Activated T-helper 2 cell treated with anti-CD3 and anti-CD28 coated beads, Interferon-gamma antibody, Interleukin-2, Interleukin-4, amounts not matched to agents 10 μg/mL and 5 μg/mL and 100 μg/mL, durations not matched to agents 14 hours and 24 hours and 36 hours (primary cell): Measurements from ENCODE around the gene HMGB4. TPM values are rescaled to one million over a fixed set of nuclear protein-coding genes. Genes with fewer than 3 reads are reported as not detected.

Experiments
- DNase-seq: peaks from one replicate; pipeline ENCODE4 v3.0.0; 2021; ENCODE audit warnings: low spot score
- H3K27ac Mint-ChIP-seq: one replicate; pipeline ENCODE4 v1.8.0; 2021; ENCODE audit warnings: mixed read lengths
- H3K27me3 Mint-ChIP-seq: one replicate; pipeline ENCODE4 v1.8.0; 2021; ENCODE audit warnings: low read depth, mixed read lengths
- H3K36me3 Mint-ChIP-seq: one replicate; pipeline ENCODE4 v1.8.0; 2021; ENCODE audit warnings: low read depth, mixed read lengths
- H3K4me1 Mint-ChIP-seq: one replicate; pipeline ENCODE4 v1.8.0; 2021; ENCODE audit warnings: low read depth, mixed read lengths
- H3K4me3 Mint-ChIP-seq: one replicate; pipeline ENCODE4 v1.8.0; 2021; ENCODE audit warnings: low read depth, mild to moderate bottlenecking, moderate library complexity, mixed read lengths
- H3K9me3 Mint-ChIP-seq: one replicate; pipeline ENCODE4 v1.8.0; 2021; ENCODE audit warnings: mixed read lengths
- intact Hi-C: fragments of 100-400 bp; cut with micrococcal nuclease; formaldehyde crosslinking; loops from one replicate; pipeline ENCODE4 v1.15.1; 2023
- total RNA-seq: library from RNA; stranded (reverse); gene quantifications from 2 replicates; pipeline ENCODE4 v1.2.3, GENCODE V29; 2022

Gene HMGB4
- total RNA-seq, 1 donor from 2014 or later = not detected

- no peak overlapping the region for H3K27ac Mint-ChIP-seq
Observed at GRCh38 chr1:33886496-33886895, 22.6 kb downstream of the HMGB4 start.

GRCh38 chr1:33893147-33893830 is 29.4 kb downstream of the HMGB4 start:
- intact Hi-C loops = no loop called here
- no peaks in the 10 kb centered on the region for H3K36me3 Mint-ChIP-seq
- peaks cover 2% of the 10 kb centered on the region for H3K27me3 Mint-ChIP-seq
- no peak overlapping the region for H3K27ac Mint-ChIP-seq
- H3K9me3 Mint-ChIP-seq = no peaks in the 10 kb centered on the region
- DNase-seq = no peak
- no peaks in the 10 kb centered on the region for H3K4me1 Mint-ChIP-seq
- no peak overlapping the region for H3K4me3 Mint-ChIP-seq

More at GRCh38 chr1:33886496-33886895, 22.6 kb downstream of the HMGB4 start:
- Mint-ChIP-seq H3K4me1 (no peaks in the 10 kb centered on the region), H3K9me3 (no peaks in the 10 kb centered on the region), H3K36me3 (no peaks in the 10 kb centered on the region), H3K27me3 (peaks cover 5% of the 10 kb centered on the region), H3K4me3 (no peak overlapping the region)
- intact Hi-C loops = no loop called here
- DNase-seq = no peak

GRCh38 chr1:33895396-33895795 is 31.5 kb downstream of the HMGB4 start:
- Mint-ChIP-seq H3K27ac (no peak overlapping the region), H3K4me3 (no peak overlapping the region), H3K4me1 (no peaks in the 10 kb centered on the region), H3K27me3 (peaks cover 2% of the 10 kb centered on the region), H3K36me3 (no peaks in the 10 kb centered on the region), H3K9me3 (no peaks in the 10 kb centered on the region)
- DNase-seq = no peak
- intact Hi-C loops = no loop called here

- DNase-seq = no peak
- H3K27ac Mint-ChIP-seq = no peak overlapping the region
- intact Hi-C loops = no loop called here
- no peaks in the 10 kb centered on the region for H3K36me3 Mint-ChIP-seq
- no peaks in the 10 kb centered on the region for H3K4me1 Mint-ChIP-seq
- H3K4me3 Mint-ChIP-seq = no peak overlapping the region
- peaks cover 2% of the 10 kb centered on the region for H3K27me3 Mint-ChIP-seq
- no peaks in the 10 kb centered on the region for H3K9me3 Mint-ChIP-seq
Observed at GRCh38 chr1:33895976-33896375, 32.1 kb downstream of the HMGB4 start.

GRCh38 chr1:33897092-33897725 is 33.3 kb downstream of the HMGB4 start:
- peaks cover 2% of the 10 kb centered on the region for H3K27me3 Mint-ChIP-seq
- no peak overlapping the region for H3K4me3 Mint-ChIP-seq
- H3K36me3 Mint-ChIP-seq = no peaks in the 10 kb centered on the region
- H3K4me1 Mint-ChIP-seq = no peaks in the 10 kb centered on the region
- H3K27ac Mint-ChIP-seq = no peak overlapping the region
- H3K9me3 Mint-ChIP-seq = no peaks in the 10 kb centered on the region
- intact Hi-C loops = no loop called here
- no peak for DNase-seq

GRCh38 chr1:33898406-33898805 is 34.5 kb downstream of the HMGB4 start:
- H3K4me3 Mint-ChIP-seq = no peak overlapping the region
- no peaks in the 10 kb centered on the region for H3K36me3 Mint-ChIP-seq
- no peak overlapping the region for H3K27ac Mint-ChIP-seq

GRCh38 chr1:33898881-33899280 is 35.0 kb downstream of the HMGB4 start:
- no peak overlapping the region for H3K27ac Mint-ChIP-seq
- DNase-seq = no peak
- H3K4me1 Mint-ChIP-seq = no peaks in the 10 kb centered on the region
- intact Hi-C loops = no loop called here
- no peaks in the 10 kb centered on the region for H3K27me3 Mint-ChIP-seq
- H3K4me3 Mint-ChIP-seq = no peak overlapping the region
- no peaks in the 10 kb centered on the region for H3K36me3 Mint-ChIP-seq
- H3K9me3 Mint-ChIP-seq = no peaks in the 10 kb centered on the region

More at GRCh38 chr1:33898406-33898805, 34.5 kb downstream of the HMGB4 start:
- Mint-ChIP-seq H3K9me3 (no peaks in the 10 kb centered on the region), H3K4me1 (no peaks in the 10 kb centered on the region), H3K27me3 (no peaks in the 10 kb centered on the region)
- intact Hi-C loops = no loop called here
- DNase-seq = no peak

- H3K27me3 Mint-ChIP-seq = no peaks in the 10 kb centered on the region
- intact Hi-C loops = no loop called here
Observed at GRCh38 chr1:33899746-33900145, 35.9 kb downstream of the HMGB4 start.

GRCh38 chr1:33902486-33903209 is 38.8 kb downstream of the HMGB4 start:
- H3K27me3 Mint-ChIP-seq = no peaks in the 10 kb centered on the region
- no peak for DNase-seq
- no peak overlapping the region for H3K4me3 Mint-ChIP-seq
- intact Hi-C loops = no loop called here
- no peaks in the 10 kb centered on the region for H3K4me1 Mint-ChIP-seq
- no peaks in the 10 kb centered on the region for H3K36me3 Mint-ChIP-seq
- H3K27ac Mint-ChIP-seq = no peak overlapping the region
- no peaks in the 10 kb centered on the region for H3K9me3 Mint-ChIP-seq

More at GRCh38 chr1:33899746-33900145, 35.9 kb downstream of the HMGB4 start:
- Mint-ChIP-seq H3K4me3 (no peak overlapping the region), H3K9me3 (no peaks in the 10 kb centered on the region), H3K27ac (no peak overlapping the region), H3K4me1 (no peaks in the 10 kb centered on the region), H3K36me3 (no peaks in the 10 kb centered on the region)
- no peak for DNase-seq

- DNase-seq = no peak
- H3K36me3 Mint-ChIP-seq = no peaks in the 10 kb centered on the region
- no peak overlapping the region for H3K27ac Mint-ChIP-seq
- H3K9me3 Mint-ChIP-seq = no peaks in the 10 kb centered on the region
- no peak overlapping the region for H3K4me3 Mint-ChIP-seq
- H3K4me1 Mint-ChIP-seq = no peaks in the 10 kb centered on the region
- no peaks in the 10 kb centered on the region for H3K27me3 Mint-ChIP-seq
- intact Hi-C loops = no loop called here
Observed at GRCh38 chr1:33903210-33903589, 39.3 kb downstream of the HMGB4 start.

GRCh38 chr1:33905241-33905640 is 41.4 kb downstream of the HMGB4 start:
- no peaks in the 10 kb centered on the region for H3K27me3 Mint-ChIP-seq
- intact Hi-C loops = no loop called here
- H3K9me3 Mint-ChIP-seq = no peaks in the 10 kb centered on the region
- H3K4me3 Mint-ChIP-seq = no peak overlapping the region
- DNase-seq = no peak
- no peaks in the 10 kb centered on the region for H3K36me3 Mint-ChIP-seq
- H3K4me1 Mint-ChIP-seq = no peaks in the 10 kb centered on the region
- H3K27ac Mint-ChIP-seq = no peak overlapping the region

- no peaks in the 10 kb centered on the region for H3K27me3 Mint-ChIP-seq
- no peaks in the 10 kb centered on the region for H3K4me1 Mint-ChIP-seq
- intact Hi-C loops = no loop called here
- H3K27ac Mint-ChIP-seq = no peak overlapping the region
- no peaks in the 10 kb centered on the region for H3K9me3 Mint-ChIP-seq
- no peak for DNase-seq
- no peaks in the 10 kb centered on the region for H3K36me3 Mint-ChIP-seq
- H3K4me3 Mint-ChIP-seq = no peak overlapping the region
Observed at GRCh38 chr1:33906156-33906555, 42.3 kb downstream of the HMGB4 start.

GRCh38 chr1:33908324-33908956 is 44.6 kb downstream of the HMGB4 start:
- Mint-ChIP-seq H3K36me3 (no peaks in the 10 kb centered on the region), H3K27ac (no peak overlapping the region), H3K9me3 (no peaks in the 10 kb centered on the region), H3K4me3 (no peak overlapping the region), H3K4me1 (no peaks in the 10 kb centered on the region), H3K27me3 (no peaks in the 10 kb centered on the region)
- intact Hi-C loops = no loop called here
- DNase-seq = no peak
